Measurements from ENCODE around the gene TULP3.

Gene TULP3

DNA sequence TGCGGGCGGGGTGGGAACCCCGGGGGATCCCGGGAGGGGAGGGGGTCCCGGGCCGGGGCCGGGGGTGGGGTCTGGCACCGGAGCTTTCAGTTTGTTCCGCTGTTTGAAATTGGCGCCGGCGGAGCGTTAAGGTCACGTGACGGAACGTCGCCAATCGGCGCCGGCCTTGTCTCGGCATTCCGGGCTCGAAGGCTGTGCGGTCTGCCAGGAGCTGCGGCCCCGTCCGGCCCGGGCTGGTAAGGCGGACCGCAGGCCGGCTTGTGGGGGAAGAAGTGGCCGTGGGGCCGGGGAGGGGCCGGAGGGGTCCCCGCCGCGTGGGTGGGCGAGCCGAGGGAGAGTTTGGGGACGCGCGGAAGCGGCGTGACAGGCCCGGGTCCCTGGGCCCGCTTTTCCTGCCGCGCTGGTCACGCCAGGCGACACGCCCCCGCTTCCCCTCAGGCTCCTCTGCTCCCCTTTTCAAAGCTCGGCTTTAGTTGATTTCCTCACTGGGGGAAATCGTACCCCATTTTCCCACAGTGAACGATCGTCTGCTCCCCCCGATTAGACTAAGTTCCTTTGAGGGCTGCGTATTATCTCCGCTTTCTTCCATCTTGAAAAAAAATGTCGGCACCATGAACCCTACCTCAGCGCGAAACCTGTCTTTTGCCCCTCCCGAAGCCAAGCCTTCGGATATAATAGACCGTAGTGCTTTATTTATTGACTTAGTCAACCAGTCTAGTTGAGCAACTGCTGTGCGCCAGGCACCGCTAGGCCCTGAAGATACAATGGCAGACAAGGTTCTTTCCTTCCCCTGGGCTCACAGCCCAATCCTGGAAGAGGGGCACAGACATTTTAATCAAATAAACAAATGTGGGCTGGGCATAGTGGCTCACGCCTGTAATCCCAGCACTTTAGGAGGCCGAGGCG, 13.4 kb upstream of the TULP3 start, which contains the start of the genes FOXM1 and RHNO1:
Gene FOXM1, minus strand, starts transcription at position 128 of the 906 bp plus-strand sequence. CDS start 2,696 bp downstream, outside the sequence.
Gene RHNO1, plus strand, starts transcription at position 177 of the 906 bp plus-strand sequence. CDS start 8,144 bp downstream, outside the sequence.
- in situ Hi-C loops (cut with MboI; ENCODE audit: low sequenced_read_pairs): no loop called here

GRCh38 chr12:2877953-2878732, 12.5 kb upstream of the TULP3 start:
- in situ Hi-C loops (cut with MboI; ENCODE audit: low sequenced_read_pairs): no loop called here

DNA sequence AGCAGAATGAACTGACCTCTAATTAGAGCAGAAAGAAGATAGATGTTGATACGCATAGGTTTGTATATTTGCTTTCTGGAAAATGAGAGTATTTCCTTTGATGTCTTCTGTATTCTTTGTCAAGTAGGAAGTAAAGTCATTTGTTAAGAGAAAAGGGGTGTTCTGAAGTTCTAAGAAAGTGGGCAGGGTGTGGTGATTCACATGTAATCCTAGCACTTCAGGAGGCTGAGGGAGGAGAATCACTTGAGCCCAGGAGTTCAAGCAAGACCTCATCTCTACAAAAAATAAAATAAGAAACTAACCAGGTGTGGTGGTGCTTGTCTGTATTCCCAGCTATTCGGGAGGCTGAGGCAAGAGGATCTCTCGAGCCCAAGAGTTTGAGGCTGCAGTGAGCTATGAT, 10.8 kb upstream of the TULP3 start:
- in situ Hi-C loops (cut with MboI; ENCODE audit: low sequenced_read_pairs): no loop called here

DNA sequence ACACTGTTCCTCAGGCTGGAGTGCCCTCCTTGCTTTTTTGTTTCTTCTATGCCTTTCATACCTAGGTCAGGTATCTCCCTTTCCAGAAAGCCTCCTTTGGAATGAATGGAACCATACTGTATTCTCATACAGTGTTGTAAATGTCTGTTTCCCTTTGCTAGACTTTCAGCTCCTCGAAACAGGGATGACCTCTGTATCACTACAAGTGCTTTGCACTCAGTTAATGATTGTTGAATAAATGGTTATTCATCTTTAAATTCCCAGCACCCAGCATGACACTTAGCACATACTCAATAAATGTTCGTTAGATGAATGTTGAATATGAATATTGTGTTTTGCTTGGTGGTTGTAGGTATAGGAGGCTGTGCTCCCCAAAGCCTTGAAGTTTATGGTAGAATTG, 5.9 kb upstream of the TULP3 start:
- in situ Hi-C loops (cut with MboI; ENCODE audit: low sequenced_read_pairs): no loop called here

- in situ Hi-C loops (cut with MboI; ENCODE audit: low sequenced_read_pairs): no loop called here
Observed at GRCh38 chr12:2886768-2887450, 3.8 kb upstream of the TULP3 start.

GRCh38 chr12:2890001-2890387, 697 bp upstream of the TULP3 start:
- in situ Hi-C loops (cut with MboI; ENCODE audit: low sequenced_read_pairs): no loop called here

- in situ Hi-C loops (cut with MboI; ENCODE audit: low sequenced_read_pairs): no loop called here
Observed at GRCh38 chr12:2891240-2892053, 756 bp downstream of the TULP3 start.

- in situ Hi-C loops (cut with MboI; ENCODE audit: low sequenced_read_pairs): no loop called here
Observed at GRCh38 chr12:2892246-2892645, 1.6 kb downstream of the TULP3 start.

DNA sequence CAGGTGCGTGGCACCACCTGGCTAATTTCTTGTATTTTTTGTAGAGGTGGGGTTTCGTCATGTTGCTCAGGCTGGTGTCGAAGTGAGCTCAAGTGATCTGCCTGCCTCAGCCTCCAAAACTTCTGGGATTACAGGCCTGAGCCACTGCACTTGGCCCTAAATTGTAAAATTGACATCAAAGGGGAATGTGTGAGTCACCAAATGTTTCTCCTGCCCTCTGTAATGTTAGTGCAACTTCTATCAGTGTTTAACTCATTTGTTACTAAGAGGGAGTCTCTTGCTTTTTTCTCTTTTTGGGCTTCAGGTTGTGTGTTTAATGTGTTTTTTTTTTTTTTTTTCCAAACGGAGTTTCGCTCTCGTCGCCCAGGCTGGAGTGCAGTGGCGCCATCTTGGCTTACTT, 2.3 kb downstream of the TULP3 start:
- in situ Hi-C loops (cut with MboI; ENCODE audit: low sequenced_read_pairs): no loop called here

GRCh38 chr12:2895051-2895451, 4.4 kb downstream of the TULP3 start:
- in situ Hi-C loops (cut with MboI; ENCODE audit: low sequenced_read_pairs): no loop called here

DNA sequence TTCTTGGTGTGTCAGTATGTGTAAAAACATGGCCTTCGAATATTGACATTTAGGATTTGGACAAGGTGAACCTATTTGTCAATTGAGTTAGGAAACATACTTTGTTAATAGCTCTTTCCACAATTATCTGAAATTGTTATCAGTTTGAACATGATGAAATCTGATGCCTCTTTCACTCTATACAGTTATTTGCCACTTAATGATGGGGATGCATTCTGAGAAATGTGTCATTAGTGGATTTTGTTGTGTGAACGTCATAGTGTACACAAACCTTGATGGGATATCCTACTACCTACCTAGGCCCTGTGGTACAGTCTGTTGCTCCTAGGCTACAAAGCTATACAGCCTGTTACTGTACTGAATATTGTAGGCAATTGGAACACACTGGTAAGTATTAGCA, 4.8 kb downstream of the TULP3 start:
- in situ Hi-C loops (cut with MboI; ENCODE audit: low sequenced_read_pairs): no loop called here

- in situ Hi-C loops (cut with MboI; ENCODE audit: low sequenced_read_pairs): no loop called here
Observed at GRCh38 chr12:2897418-2897817, 6.7 kb downstream of the TULP3 start.

- in situ Hi-C loops (cut with MboI; ENCODE audit: low sequenced_read_pairs): no loop called here
Observed at GRCh38 chr12:2900642-2901041, 10.0 kb downstream of the TULP3 start.

- in situ Hi-C loops (cut with MboI; ENCODE audit: low sequenced_read_pairs): no loop called here
Observed at GRCh38 chr12:2902272-2902880, 11.7 kb downstream of the TULP3 start.

GRCh38 chr12:2904260-2904659, 13.6 kb downstream of the TULP3 start:
- in situ Hi-C loops (cut with MboI; ENCODE audit: low sequenced_read_pairs): no loop called here

GRCh38 chr12:2912216-2912575, 21.5 kb downstream of the TULP3 start:
- in situ Hi-C loops (cut with MboI; ENCODE audit: low sequenced_read_pairs): no loop called here

DNA sequence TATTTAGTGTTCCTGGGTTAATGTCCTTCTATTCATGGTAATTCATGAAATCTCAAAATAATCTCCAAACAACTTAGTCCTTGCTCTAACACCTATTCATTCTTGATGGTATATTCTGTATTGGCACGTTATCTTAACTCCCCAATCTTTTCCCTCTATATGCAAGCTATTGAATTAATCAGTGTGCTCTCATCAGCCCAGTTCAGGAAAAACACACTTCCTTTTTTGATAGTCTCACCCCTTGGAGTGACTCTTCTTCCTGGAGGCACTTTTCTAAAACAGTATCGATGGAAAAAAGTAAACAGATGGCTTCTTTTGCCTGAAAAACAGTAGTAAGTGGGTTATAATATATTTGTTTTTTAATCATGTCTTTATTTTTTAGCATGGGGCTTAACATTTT, 28.6 kb downstream of the TULP3 start:
- in situ Hi-C loops (cut with MboI; ENCODE audit: low sequenced_read_pairs): no loop called here

GRCh38 chr12:2922329-2922728, 31.6 kb downstream of the TULP3 start:
- in situ Hi-C loops (cut with MboI; ENCODE audit: low sequenced_read_pairs): no loop called here

DNA sequence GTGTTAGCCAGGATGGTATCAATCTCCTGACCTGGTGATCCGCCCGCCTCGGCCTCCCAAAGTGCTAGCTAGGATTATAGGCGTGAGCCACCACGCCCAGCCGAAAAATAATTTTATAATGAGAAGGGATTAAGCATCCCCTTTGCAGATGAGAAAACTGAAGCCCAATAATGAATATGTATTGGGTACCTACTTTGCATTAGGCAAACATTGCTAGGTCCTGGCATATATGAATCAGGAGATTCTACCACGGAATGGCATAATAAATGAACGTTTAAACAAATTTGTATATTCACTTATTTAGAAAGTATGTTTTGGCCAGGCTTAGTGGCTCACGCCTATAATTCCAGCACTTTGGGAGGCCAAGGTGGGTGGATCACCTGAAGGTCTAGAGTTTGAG, 32.4 kb downstream of the TULP3 start:
- in situ Hi-C loops (cut with MboI; ENCODE audit: low sequenced_read_pairs): no loop called here

DNA sequence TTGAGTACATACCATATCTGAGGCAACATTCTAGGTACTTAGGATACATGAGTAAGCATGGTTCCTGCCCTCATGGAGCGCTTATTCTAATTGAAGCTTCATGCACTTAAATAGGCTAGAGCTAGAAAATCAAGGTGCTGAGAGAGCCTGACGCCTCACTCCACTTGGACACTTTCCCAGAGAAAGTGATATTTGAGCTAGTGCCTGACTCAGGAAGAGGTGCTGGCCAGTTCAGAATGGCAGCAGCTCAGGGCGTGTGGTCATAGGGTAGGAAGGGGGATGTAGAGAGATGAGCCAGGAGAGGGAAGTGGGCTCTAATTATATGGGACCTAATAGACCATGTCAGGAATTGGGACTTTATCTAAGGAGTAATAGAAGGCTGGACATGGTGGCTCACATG, 33.3 kb downstream of the TULP3 start:
- in situ Hi-C loops (cut with MboI; ENCODE audit: low sequenced_read_pairs): no loop called here

All from HL-60/S4 treated with retinoic acid at 250 ng/mL for 4 days and 3 days (cell line).